HEK293 (cell line): ENCODE measurements around the gene VSIG10L.

Experiments used
- CTCF ChIA-PET: fragments of 350-600 bp; formaldehyde crosslinking; extraction: SDS; loops from one replicate; lab custom pipeline; 2021; ENCODE audit warnings: antibody characterized with exemption; lab: Yijun Ruan, JAX
- POLR2A ChIA-PET: fragments of 300-600 bp; formaldehyde crosslinking; extraction: SDS; loops from one replicate; lab custom pipeline; 2020; ENCODE audit warnings: antibody characterized with exemption, inconsistent platforms; lab: Yijun Ruan, JAX
- H3K27ac ChIP-seq: fragments of 200-500 bp; sonication (Bioruptor generic); 2 replicates; pipeline ENCODE4 v1.5.1; 2014; ENCODE audit warnings: low read depth, low read length, control low read depth, inconsistent platforms; ENCODE audit errors: extremely low read depth
- H3K36me3 ChIP-seq, 2 experiments: fragments of 200-500 bp in 1 of 2; sonication (Bioruptor generic) in 1 of 2; 1 replicate in 1 of 2; 2 replicates in 1 of 2; pipeline ENCODE4 v1.5.1; 2014 to 2017; ENCODE audit warnings: inconsistent platforms in 2 of 2, low read length in 2 of 2; ENCODE audit not compliant: control insufficient read depth in 2 of 2, insufficient read depth in 1 of 2
- H3K4me1 ChIP-seq: fragments of 200-500 bp; sonication (Bioruptor generic); 2 replicates; pipeline ENCODE4 v1.5.1; 2014; ENCODE audit warnings: mild to moderate bottlenecking, low read length, inconsistent platforms; ENCODE audit not compliant: control insufficient read depth, insufficient read depth
- H3K4me3 ChIP-seq: 2 replicates; pipeline ENCODE4 v1.5.1; 2011; ENCODE audit warnings: low read depth, mild to moderate bottlenecking, control low read depth, low read length, moderate library complexity
- H3K9me3 ChIP-seq: fragments of 200-500 bp; sonication (Bioruptor generic); 2 replicates; pipeline ENCODE4 v1.5.1; 2014; ENCODE audit warnings: low read depth, low read length, inconsistent platforms; ENCODE audit not compliant: control insufficient read depth, insufficient read depth
- GLIS1 ChIP-seq: fragments of 450-650 bp; formaldehyde crosslinking; IDR thresholded peaks from 2 replicates; pipeline ENCODE4 v1.5.1; 2016; ENCODE audit warnings: missing biosample characterization, missing genetic modification characterization
- INSM2 ChIP-seq: fragments of 450-650 bp; formaldehyde crosslinking; IDR thresholded peaks from 2 replicates; pipeline ENCODE4 v1.5.1; 2016; ENCODE audit warnings: missing biosample characterization, missing genetic modification characterization
- KLF16 ChIP-seq: fragments of 450-650 bp; formaldehyde crosslinking; IDR thresholded peaks from 2 replicates; pipeline ENCODE4 v1.5.1; 2017; ENCODE audit warnings: missing biosample characterization, missing genetic modification characterization
- KLF17 ChIP-seq: fragments of 450-650 bp; formaldehyde crosslinking; IDR thresholded peaks from 2 replicates; pipeline ENCODE4 v1.5.1; 2016; ENCODE audit warnings: missing biosample characterization, missing genetic modification characterization
- REPIN1 ChIP-seq: fragments of 450-650 bp; formaldehyde crosslinking; IDR thresholded peaks from 2 replicates; pipeline ENCODE4 v1.5.1; 2017; ENCODE audit warnings: missing biosample characterization, missing genetic modification characterization, low read depth
- ZNF175 ChIP-seq: fragments of 450-650 bp; formaldehyde crosslinking; IDR thresholded peaks from 2 replicates; pipeline ENCODE4 v1.5.1; 2016; ENCODE audit warnings: missing biosample characterization, missing genetic modification characterization
- ZNF302 ChIP-seq: fragments of 450-650 bp; formaldehyde crosslinking; IDR thresholded peaks from 2 replicates; pipeline ENCODE4 v1.5.1; 2016; ENCODE audit warnings: missing biosample characterization, missing genetic modification characterization, low read depth
- ZNF449 ChIP-seq: fragments of 450-650 bp; formaldehyde crosslinking; IDR thresholded peaks from 2 replicates; pipeline ENCODE4 v1.5.1; 2017; ENCODE audit warnings: missing biosample characterization, mild to moderate bottlenecking, missing genetic modification characterization, moderate library complexity
- ZNF548 ChIP-seq: fragments of 450-650 bp; formaldehyde crosslinking; IDR thresholded peaks from 2 replicates; pipeline ENCODE4 v1.5.1; 2016; ENCODE audit warnings: missing biosample characterization, missing genetic modification characterization
- ZNF707 ChIP-seq: fragments of 450-650 bp; formaldehyde crosslinking; IDR thresholded peaks from 2 replicates; pipeline ENCODE4 v1.5.1; 2016; ENCODE audit warnings: missing biosample characterization, missing genetic modification characterization
- ZNF837 ChIP-seq: fragments of 450-650 bp; formaldehyde crosslinking; IDR thresholded peaks from 2 replicates; pipeline ENCODE4 v1.5.1; 2016; ENCODE audit warnings: missing biosample characterization, missing genetic modification characterization
- ZNF843 ChIP-seq: fragments of 450-650 bp; formaldehyde crosslinking; IDR thresholded peaks from 2 replicates; pipeline ENCODE4 v1.5.1; 2016; ENCODE audit warnings: missing biosample characterization, missing genetic modification characterization
- TF ChIP-seq, protein P1 (sequence below): fragments of 450-650 bp; formaldehyde crosslinking; IDR thresholded peaks from 2 replicates; pipeline ENCODE4 v1.5.1; 2016; ENCODE audit warnings: missing biosample characterization, missing genetic modification characterization

VSIG10L gene

GRCh38 chr19:51372649-51373504, 30.9 kb upstream of the VSIG10L start, which contains the start of gene NKG7:
Gene NKG7 (minus strand): TSS chr19:51372654. CDS start chr19:51372535, 119 bp downstream.
- H3K4me3 ChIP-seq, result no peak within 1 kb of the TSS
- CTCF ChIA-PET, result interaction anchor here (1.2 kb wide), 2 partner anchors 35 to 100 kb away, joined by 3 to 4 read pairs; no protein-coding TSS in a partner anchor
- no peaks in the 10 kb centered on the region; the same call in 1 of the 2 replicates for H3K4me1 ChIP-seq
- TF ChIP-seq KLF16 (tag by site-specific recombination), result no peak
- TF ChIP-seq ZNF175 (tag by site-specific recombination), result no peak
- TF ChIP-seq REPIN1 (tag by site-specific recombination), result no peak
- no peak within 1 kb of the TSS for H3K27ac ChIP-seq
- POLR2A ChIA-PET, result interaction anchor here (0.5 to 0.9 kb wide), 2 partner anchors 33 to 765 kb away, joined by 3 to 4 read pairs; no protein-coding TSS in a partner anchor
- H3K36me3 ChIP-seq, result no peaks in the 10 kb centered on the region
- no peaks in the 10 kb centered on the region for H3K9me3 ChIP-seq

- TF ChIP-seq ZNF837 (tag by site-specific recombination) (no peak), ZNF843 (tag by site-specific recombination) (no peak), ZNF449 (no peak), INSM2 (no peak), GLIS1 (tag by site-specific recombination) (no peak), ZNF302 (tag by site-specific recombination) (no peak), ZNF548 (tag by site-specific recombination) (no peak), KLF17 (no peak), ZNF707 (tag by site-specific recombination) (no peak)
- TF ChIP-seq, protein P1, sequence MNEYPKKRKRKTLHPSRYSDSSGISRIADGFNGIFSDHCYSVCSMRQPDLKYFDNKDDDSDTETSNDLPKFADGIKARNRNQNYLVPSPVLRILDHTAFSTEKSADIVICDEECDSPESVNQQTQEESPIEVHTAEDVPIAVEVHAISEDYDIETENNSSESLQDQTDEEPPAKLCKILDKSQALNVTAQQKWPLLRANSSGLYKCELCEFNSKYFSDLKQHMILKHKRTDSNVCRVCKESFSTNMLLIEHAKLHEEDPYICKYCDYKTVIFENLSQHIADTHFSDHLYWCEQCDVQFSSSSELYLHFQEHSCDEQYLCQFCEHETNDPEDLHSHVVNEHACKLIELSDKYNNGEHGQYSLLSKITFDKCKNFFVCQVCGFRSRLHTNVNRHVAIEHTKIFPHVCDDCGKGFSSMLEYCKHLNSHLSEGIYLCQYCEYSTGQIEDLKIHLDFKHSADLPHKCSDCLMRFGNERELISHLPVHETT (tag by site-specific recombination), result no peak
- no peaks in the 10 kb centered on the region for H3K9me3 ChIP-seq
- ChIA-PET POLR2A (interaction anchor here (0.9 kb wide), 1 partner anchor 33 kb away, joined by 4 read pairs; no protein-coding TSS in a partner anchor), CTCF (interaction anchor here (1.2 kb wide), 2 partner anchors 34 to 100 kb away, joined by 3 to 4 read pairs; no protein-coding TSS in a partner anchor)
- H3K36me3 ChIP-seq, result no peaks in the 10 kb centered on the region
- H3K4me3 ChIP-seq, result no peak overlapping the region
- H3K27ac ChIP-seq, result no peak overlapping the region
- no peaks in the 10 kb centered on the region; the same call in 1 of the 2 replicates for H3K4me1 ChIP-seq
Measured at GRCh38 chr19:51372021-51372648, 30.2 kb upstream of the VSIG10L start.
